ENCODE results near the gene KIAA1671.

The KIAA1671 gene

DNA sequence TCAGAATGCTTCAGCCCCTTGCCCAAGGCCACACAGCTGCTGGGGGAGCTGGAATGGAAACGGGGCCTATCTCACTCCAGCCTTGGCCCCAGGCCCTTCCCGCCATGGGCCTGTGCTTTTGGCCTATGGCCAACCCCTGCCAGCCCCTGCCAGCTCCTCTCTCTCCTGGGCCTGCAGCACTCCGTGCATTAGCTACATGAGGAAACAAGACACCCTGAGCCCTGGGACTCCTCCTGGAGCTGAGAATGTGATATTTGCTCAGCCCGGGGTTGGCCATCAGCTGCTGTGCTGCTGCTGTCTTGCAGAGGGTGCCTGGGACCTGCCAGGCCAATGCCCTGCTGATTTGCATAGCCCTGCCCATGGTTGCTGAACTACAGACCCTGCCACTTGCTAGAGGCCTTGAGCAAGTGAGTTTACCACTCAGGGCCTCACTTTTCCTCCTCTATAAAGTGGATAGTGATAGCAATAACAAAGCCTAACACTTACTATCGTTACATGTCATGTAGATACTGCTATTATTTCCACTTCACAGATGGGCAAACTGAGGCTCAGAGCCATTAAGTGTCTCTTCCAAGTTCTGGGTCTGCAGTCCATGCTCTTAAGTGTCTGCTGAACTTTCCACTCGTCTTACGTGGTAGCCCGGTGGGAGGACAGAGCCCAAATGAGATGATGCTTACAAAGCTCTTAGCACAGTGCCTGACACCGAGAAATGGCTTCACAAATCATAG, 99.6 kb downstream of the KIAA1671 start:
- no peak for TF ChIP-seq CTCF (IDR thresholded peaks at IDR 0.05; ENCODE audit: control insufficient read depth, extremely low read depth, insufficient read depth)
- peak; percentile 56 for DNase-seq (ENCODE audit: low read depth)
- no peak overlapping the region for H3K4me3 ChIP-seq (ENCODE audit: low read depth, low read length)

DNA sequence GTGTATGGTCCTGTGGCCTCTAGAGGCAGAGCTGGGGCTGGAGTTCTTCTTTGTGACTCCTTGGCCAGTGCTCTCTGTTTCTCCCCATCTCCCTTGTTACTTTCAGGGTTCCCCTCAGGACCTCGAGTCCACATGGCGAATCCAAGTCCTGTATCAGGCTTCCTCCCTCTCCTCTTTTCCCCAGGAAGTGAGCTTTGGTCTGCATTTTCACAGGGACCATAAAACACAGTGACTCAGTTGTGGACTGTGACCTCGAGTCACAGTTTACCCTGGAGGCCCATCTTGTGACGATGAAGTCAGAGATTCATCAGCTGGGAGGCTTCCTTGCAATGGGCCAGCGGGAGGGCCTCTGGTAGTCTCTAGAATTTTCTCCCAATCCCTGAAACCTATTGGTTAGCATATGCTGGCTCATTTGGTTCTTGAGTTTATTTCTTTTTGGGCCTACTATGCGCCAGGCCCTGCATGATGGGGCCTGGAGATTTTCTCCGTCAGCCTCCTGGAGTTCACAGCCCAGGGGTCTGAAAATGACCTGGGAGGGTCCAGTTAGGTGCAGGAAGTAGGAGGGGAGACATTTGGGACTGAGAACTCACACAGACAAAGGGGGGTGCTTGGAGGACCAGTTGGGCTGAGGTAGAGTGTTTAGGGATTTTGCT, 100.8 kb downstream of the KIAA1671 start:
- no peak for TF ChIP-seq CTCF (IDR thresholded peaks at IDR 0.05; ENCODE audit: control insufficient read depth, extremely low read depth, insufficient read depth)
- H3K4me3 ChIP-seq (ENCODE audit: low read depth, low read length) = no peak overlapping the region
- no peak for DNase-seq (ENCODE audit: low read depth)

GRCh38 chr22:25054943-25055511, 102.5 kb downstream of the KIAA1671 start:
- TF ChIP-seq CTCF (IDR thresholded peaks at IDR 0.05; ENCODE audit: control insufficient read depth, extremely low read depth, insufficient read depth) = no peak
- no peak for DNase-seq (ENCODE audit: low read depth)
- no peak overlapping the region for H3K4me3 ChIP-seq (ENCODE audit: low read depth, low read length)

- TF ChIP-seq CTCF (IDR thresholded peaks at IDR 0.05; ENCODE audit: control insufficient read depth, extremely low read depth, insufficient read depth) = peak; percentile 92
- H3K4me3 ChIP-seq (ENCODE audit: low read depth, low read length) = no peak overlapping the region
- DNase-seq (ENCODE audit: low read depth) = no peak
Measured at GRCh38 chr22:25057013-25057881, 104.7 kb downstream of the KIAA1671 start.

DNA sequence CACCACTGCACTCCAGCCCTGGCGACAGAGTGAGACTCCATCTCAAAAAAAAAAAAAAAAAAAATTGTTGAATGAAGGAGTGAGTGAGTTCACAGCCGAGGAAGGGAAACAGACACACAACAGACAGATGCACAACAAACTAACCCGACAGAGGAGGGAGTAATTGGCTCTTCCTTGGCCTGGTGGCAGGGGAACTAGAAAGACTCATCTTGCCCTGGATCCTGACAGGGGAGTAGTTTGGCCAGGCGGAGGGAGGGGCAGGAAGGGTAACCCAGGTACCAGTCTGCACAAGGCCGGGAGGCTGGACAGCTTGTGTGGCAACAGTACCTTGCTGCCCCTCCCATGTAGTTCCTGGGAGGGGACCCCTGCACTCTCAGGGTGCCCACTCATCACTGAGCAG, 106.9 kb downstream of the KIAA1671 start:
- no peak overlapping the region for H3K4me3 ChIP-seq (ENCODE audit: low read depth, low read length)
- DNase-seq (ENCODE audit: low read depth) = no peak
- no peak for TF ChIP-seq CTCF (IDR thresholded peaks at IDR 0.05; ENCODE audit: control insufficient read depth, extremely low read depth, insufficient read depth)

GRCh38 chr22:25060522-25061071, 108.1 kb downstream of the KIAA1671 start:
- no peak overlapping the region for H3K4me3 ChIP-seq (ENCODE audit: low read depth, low read length)
- DNase-seq (ENCODE audit: low read depth) = no peak
- peak; percentile 24 for TF ChIP-seq CTCF (IDR thresholded peaks at IDR 0.05; ENCODE audit: control insufficient read depth, extremely low read depth, insufficient read depth)
